ENCODE results near the gene NSD1.

GRCh38 chr5:177233802-177234201 lies 100.2 kb downstream of the NSD1 start:
- TF ChIP-seq SMC3 (conservative IDR thresholded peaks at IDR 0.05; ENCODE audit: poor library complexity), result no peak
- no peak for TF ChIP-seq CTCF (IDR thresholded peaks at IDR 0.05; ENCODE audit: poor library complexity, severe bottlenecking)
- TF ChIP-seq RAD21 (conservative IDR thresholded peaks at IDR 0.05), result no peak
- no peak for TF ChIP-seq REST (IDR thresholded peaks at IDR 0.05; ENCODE audit: borderline replicate concordance)

All from neural cell (in vitro differentiated cells).